HEK293 (cell line): ENCODE data around the gene WWOX.

Experiments
- HOXA7 ChIP-seq: sonication (generic); formaldehyde crosslinking; IDR thresholded peaks from 2 replicates; pipeline ENCODE4 v1.8.1; 2022; ENCODE audit warnings: missing genetic modification reagents, borderline replicate concordance
- YY1 ChIP-seq: fragments of 450-650 bp; formaldehyde crosslinking; IDR thresholded peaks from 2 replicates; pipeline ENCODE4 v1.5.1; 2018; ENCODE audit warnings: missing biosample characterization, missing genetic modification characterization
- ZNF175 ChIP-seq: fragments of 450-650 bp; formaldehyde crosslinking; IDR thresholded peaks from 2 replicates; pipeline ENCODE4 v1.5.1; 2016; ENCODE audit warnings: missing biosample characterization, missing genetic modification characterization
- ZNF274 ChIP-seq, 2 experiments: fragments of 200-500 bp in 1 of 2; fragments of 450-650 bp in 1 of 2; sonication (Bioruptor generic) in 1 of 2; formaldehyde crosslinking in 1 of 2; IDR thresholded peaks; 2 replicates each; pipeline versions ENCODE4 v1.5.1 to v1.6.1; 2014 to 2016; ENCODE audit warnings: borderline replicate concordance in 1 of 2, inconsistent platforms in 1 of 2, low read length in 1 of 2, missing biosample characterization in 1 of 2, missing genetic modification characterization in 1 of 2
- ZNF302 ChIP-seq: fragments of 450-650 bp; formaldehyde crosslinking; IDR thresholded peaks from 2 replicates; pipeline ENCODE4 v1.5.1; 2016; ENCODE audit warnings: missing biosample characterization, missing genetic modification characterization, low read depth
- ZNF701 ChIP-seq: fragments of 450-650 bp; formaldehyde crosslinking; IDR thresholded peaks from 2 replicates; pipeline ENCODE4 v1.5.1; 2016; ENCODE audit warnings: missing biosample characterization, missing genetic modification characterization
- ZNF792 ChIP-seq: fragments of 450-650 bp; formaldehyde crosslinking; IDR thresholded peaks from 2 replicates; pipeline ENCODE4 v1.5.1; 2016; ENCODE audit warnings: missing biosample characterization, missing genetic modification characterization
- TF ChIP-seq, protein P1 (sequence below): fragments of 450-650 bp; formaldehyde crosslinking; IDR thresholded peaks from 2 replicates; pipeline ENCODE4 v1.5.1; 2016; ENCODE audit warnings: missing biosample characterization, missing genetic modification characterization
- TF ChIP-seq, protein P2 (sequence below): fragments of 450-650 bp; formaldehyde crosslinking; IDR thresholded peaks from 2 replicates; pipeline ENCODE4 v1.5.1; 2016; ENCODE audit warnings: missing biosample characterization, missing genetic modification characterization
- TF ChIP-seq, protein P3 (sequence below): fragments of 450-650 bp; formaldehyde crosslinking; IDR thresholded peaks from 2 replicates; pipeline ENCODE4 v1.5.1; 2016; ENCODE audit warnings: missing biosample characterization, missing genetic modification characterization
- TF ChIP-seq, protein P4 (sequence below): sonication (generic); formaldehyde crosslinking; IDR thresholded peaks from 2 replicates; pipeline ENCODE4 v1.8.1; 2022; ENCODE audit warnings: mild to moderate bottlenecking, moderate library complexity, missing genetic modification reagents
- TF ChIP-seq, protein P5 (sequence below): fragments of 450-650 bp; formaldehyde crosslinking; IDR thresholded peaks from 2 replicates; pipeline ENCODE4 v1.5.1; 2016; ENCODE audit warnings: missing biosample characterization, missing genetic modification characterization

DNA sequence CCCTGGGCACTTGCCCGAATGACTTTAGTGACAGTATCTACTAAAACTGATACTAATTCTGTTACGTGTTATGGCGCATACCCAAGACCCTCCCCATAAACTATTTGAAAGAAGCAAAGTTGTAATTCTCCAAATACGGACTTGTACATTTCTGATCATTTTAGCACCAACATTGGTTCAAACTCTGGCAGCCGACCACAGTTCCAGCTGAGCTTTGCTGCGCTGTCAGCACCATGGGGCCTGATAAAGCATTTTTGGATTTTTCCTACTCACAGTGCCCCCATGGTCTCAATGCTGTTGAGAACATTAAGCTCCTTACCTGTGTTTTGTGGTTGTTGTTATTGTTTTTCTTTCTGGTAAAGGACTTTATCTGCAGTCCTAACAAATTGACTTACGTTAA lies 1040.3 kb downstream of the WWOX start:
- no peak for TF ChIP-seq ZNF175 (tag by site-specific recombination)
- no peak for TF ChIP-seq ZNF302 (tag by site-specific recombination)
- TF ChIP-seq, protein P1, sequence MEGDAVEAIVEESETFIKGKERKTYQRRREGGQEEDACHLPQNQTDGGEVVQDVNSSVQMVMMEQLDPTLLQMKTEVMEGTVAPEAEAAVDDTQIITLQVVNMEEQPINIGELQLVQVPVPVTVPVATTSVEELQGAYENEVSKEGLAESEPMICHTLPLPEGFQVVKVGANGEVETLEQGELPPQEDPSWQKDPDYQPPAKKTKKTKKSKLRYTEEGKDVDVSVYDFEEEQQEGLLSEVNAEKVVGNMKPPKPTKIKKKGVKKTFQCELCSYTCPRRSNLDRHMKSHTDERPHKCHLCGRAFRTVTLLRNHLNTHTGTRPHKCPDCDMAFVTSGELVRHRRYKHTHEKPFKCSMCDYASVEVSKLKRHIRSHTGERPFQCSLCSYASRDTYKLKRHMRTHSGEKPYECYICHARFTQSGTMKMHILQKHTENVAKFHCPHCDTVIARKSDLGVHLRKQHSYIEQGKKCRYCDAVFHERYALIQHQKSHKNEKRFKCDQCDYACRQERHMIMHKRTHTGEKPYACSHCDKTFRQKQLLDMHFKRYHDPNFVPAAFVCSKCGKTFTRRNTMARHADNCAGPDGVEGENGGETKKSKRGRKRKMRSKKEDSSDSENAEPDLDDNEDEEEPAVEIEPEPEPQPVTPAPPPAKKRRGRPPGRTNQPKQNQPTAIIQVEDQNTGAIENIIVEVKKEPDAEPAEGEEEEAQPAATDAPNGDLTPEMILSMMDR (tag by site-specific recombination) = no peak
- TF ChIP-seq ZNF701 (tag by site-specific recombination) = no peak
- TF ChIP-seq ZNF274 (IDR thresholded peaks at IDR 0.05; ENCODE audit: low read length) = no peak
- TF ChIP-seq ZNF274 (tag by site-specific recombination; IDR thresholded peaks at IDR 0.05; ENCODE audit: borderline replicate concordance) = no peak
- TF ChIP-seq, protein P2, sequence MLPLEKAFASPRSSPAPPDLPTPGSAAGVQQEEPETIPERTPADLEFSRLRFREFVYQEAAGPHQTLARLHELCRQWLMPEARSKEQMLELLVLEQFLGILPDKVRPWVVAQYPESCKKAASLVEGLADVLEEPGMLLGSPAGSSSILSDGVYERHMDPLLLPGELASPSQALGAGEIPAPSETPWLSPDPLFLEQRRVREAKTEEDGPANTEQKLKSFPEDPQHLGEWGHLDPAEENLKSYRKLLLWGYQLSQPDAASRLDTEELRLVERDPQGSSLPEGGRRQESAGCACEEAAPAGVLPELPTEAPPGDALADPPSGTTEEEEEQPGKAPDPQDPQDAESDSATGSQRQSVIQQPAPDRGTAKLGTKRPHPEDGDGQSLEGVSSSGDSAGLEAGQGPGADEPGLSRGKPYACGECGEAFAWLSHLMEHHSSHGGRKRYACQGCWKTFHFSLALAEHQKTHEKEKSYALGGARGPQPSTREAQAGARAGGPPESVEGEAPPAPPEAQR = no peak
- TF ChIP-seq HOXA7 = no peak
- no peak for TF ChIP-seq ZNF792 (tag by site-specific recombination)
- TF ChIP-seq, protein P3, sequence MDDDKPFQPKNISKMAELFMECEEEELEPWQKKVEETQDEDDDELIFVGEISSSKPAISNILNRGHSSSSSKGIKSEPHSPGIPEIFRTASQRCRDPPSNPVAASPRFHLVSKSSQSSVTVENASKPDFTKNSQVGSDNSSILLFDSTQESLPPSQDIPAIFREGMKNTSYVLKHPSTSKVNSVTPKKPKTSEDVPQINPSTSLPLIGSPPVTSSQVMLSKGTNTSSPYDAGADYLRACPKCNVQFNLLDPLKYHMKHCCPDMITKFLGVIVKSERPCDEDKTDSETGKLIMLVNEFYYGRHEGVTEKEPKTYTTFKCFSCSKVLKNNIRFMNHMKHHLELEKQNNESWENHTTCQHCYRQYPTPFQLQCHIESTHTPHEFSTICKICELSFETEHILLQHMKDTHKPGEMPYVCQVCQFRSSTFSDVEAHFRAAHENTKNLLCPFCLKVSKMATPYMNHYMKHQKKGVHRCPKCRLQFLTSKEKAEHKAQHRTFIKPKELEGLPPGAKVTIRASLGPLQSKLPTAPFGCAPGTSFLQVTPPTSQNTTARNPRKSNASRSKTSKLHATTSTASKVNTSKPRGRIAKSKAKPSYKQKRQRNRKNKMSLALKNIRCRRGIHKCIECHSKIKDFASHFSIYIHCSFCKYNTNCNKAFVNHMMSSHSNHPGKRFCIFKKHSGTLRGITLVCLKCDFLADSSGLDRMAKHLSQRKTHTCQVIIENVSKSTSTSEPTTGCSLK (tag by site-specific recombination) = no peak
- TF ChIP-seq, protein P4, sequence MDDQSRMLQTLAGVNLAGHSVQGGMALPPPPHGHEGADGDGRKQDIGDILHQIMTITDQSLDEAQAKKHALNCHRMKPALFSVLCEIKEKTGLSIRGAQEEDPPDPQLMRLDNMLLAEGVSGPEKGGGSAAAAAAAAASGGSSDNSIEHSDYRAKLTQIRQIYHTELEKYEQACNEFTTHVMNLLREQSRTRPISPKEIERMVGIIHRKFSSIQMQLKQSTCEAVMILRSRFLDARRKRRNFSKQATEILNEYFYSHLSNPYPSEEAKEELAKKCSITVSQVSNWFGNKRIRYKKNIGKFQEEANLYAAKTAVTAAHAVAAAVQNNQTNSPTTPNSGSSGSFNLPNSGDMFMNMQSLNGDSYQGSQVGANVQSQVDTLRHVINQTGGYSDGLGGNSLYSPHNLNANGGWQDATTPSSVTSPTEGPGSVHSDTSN (CRISPR knock-in tag) = no peak
- TF ChIP-seq, protein P5, sequence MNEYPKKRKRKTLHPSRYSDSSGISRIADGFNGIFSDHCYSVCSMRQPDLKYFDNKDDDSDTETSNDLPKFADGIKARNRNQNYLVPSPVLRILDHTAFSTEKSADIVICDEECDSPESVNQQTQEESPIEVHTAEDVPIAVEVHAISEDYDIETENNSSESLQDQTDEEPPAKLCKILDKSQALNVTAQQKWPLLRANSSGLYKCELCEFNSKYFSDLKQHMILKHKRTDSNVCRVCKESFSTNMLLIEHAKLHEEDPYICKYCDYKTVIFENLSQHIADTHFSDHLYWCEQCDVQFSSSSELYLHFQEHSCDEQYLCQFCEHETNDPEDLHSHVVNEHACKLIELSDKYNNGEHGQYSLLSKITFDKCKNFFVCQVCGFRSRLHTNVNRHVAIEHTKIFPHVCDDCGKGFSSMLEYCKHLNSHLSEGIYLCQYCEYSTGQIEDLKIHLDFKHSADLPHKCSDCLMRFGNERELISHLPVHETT (tag by site-specific recombination) = no peak
- no peak for TF ChIP-seq YY1 (tag by site-specific recombination)
